ENCODE results near the gene CABP4. TPM values are rescaled to one million over a fixed set of nuclear protein-coding genes. Genes with fewer than 3 reads are reported as not detected.

The CABP4 gene
- total RNA-seq, 1 experiment from 2014 or later, result not detected

DNA sequence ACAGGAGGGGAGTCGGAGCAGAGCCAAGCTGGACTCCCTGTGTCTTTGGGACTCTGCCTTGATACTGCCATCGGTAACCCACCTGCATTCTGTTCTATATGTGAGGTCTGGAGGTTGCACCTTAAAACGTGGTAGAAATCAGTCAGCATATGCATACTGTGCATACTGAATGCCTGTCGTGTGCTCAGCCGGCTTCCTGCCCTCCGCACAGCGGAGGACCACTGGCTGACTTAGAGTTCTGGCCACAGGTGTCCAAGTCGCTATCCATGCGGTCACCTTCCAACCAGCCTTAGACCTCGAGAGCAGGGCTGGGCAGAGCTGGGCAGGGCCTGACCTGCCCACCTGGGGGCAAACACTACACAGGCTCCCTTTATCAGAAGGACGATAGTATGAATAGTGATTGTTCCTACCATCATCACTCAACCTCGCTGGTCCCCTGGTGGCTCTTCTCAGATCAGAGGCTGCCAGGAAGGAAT is 47.4 kb upstream of the CABP4 start (continued):
- TF ChIP-seq RAD21 (IDR thresholded peaks at IDR 0.05; ENCODE audit: low read depth), result no peak
- TF ChIP-seq, protein P1, sequence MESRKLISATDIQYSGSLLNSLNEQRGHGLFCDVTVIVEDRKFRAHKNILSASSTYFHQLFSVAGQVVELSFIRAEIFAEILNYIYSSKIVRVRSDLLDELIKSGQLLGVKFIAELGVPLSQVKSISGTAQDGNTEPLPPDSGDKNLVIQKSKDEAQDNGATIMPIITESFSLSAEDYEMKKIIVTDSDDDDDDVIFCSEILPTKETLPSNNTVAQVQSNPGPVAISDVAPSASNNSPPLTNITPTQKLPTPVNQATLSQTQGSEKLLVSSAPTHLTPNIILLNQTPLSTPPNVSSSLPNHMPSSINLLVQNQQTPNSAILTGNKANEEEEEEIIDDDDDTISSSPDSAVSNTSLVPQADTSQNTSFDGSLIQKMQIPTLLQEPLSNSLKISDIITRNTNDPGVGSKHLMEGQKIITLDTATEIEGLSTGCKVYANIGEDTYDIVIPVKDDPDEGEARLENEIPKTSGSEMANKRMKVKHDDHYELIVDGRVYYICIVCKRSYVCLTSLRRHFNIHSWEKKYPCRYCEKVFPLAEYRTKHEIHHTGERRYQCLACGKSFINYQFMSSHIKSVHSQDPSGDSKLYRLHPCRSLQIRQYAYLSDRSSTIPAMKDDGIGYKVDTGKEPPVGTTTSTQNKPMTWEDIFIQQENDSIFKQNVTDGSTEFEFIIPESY (IDR thresholded peaks at IDR 0.05; ENCODE audit: extremely low read depth, insufficient replicate concordance, low read length), result no peak
- TF ChIP-seq ZFX (IDR thresholded peaks at IDR 0.05), result no peak
- no peak for TF ChIP-seq ZNF274 (IDR thresholded peaks at IDR 0.05; ENCODE audit: low read depth, low read length)
- TF ChIP-seq, protein P2, sequence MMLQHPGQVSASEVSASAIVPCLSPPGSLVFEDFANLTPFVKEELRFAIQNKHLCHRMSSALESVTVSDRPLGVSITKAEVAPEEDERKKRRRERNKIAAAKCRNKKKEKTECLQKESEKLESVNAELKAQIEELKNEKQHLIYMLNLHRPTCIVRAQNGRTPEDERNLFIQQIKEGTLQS (IDR thresholded peaks at IDR 0.05), result no peak

DNA sequence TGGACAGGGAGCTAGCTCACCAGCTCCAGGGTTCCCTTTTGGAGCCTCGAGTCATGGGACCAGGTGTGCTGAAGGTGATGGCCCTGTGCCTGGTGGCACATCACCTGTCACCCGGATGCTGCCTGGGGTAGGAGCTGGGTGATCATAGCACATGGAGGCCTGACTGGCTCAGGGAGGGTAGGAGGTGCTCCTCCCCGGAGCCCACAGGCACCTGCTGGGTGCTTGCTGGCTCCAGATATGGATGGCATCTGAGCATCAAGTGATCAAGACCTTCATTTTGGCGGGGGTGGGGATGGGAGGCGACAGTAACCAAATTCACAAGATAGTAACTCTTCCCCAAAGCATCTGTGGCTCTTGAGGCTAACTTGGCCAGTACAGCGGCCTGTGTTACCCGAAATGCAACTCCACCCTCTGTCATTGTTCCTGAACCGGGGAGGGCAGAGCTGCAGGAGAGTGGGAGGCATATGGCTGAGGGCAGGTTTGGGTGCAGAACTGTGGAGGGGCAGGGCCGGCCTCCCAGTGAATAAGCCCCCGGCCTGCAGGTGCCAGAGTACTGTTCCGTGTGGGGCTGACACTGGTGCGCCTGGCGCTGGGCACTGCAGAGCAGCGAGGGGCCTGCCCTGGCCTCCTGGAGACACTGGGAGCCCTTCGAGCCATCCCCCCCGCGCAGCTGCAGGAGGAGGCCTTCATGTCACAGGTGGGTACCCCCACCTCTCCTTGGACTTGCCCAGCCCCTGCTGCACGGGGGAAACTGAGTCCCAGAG is 46.5 kb upstream of the CABP4 start:
- Histone ChIP-seq H3K27me3 (ENCODE audit: insufficient read depth, low read length) (no peaks in the 10 kb centered on the region), H4K20me1 (ENCODE audit: insufficient read depth) (no peaks in the 10 kb centered on the region), H3K27ac (ENCODE audit: low read depth, low read length) (no peak overlapping the region; the same call in 1 of the 2 replicates), H3K9me3 (ENCODE audit: control insufficient read depth in 1 of 2, insufficient read depth in 1 of 2, low read depth in 1 of 2, low read length in 2 of 2) (no peaks in the 10 kb centered on the region), H3K4me3 (replicated peaks in 1 of 2; ENCODE audit: low read depth in 1 of 2, low read length in 2 of 2) (no peak overlapping the region), H3K4me1 (ENCODE audit: control insufficient read depth in 1 of 2, insufficient read depth in 2 of 2, low read length in 2 of 2) (peaks cover 0 to 6% of the 10 kb centered on the region in 2 experiments; a peak in 2 of 4 replicates), H3K79me2 (ENCODE audit: insufficient read depth, low read length) (no peaks in the 10 kb centered on the region), H3K4me2 (ENCODE audit: low read length) (no peak overlapping the region), H3K36me3 (ENCODE audit: control insufficient read depth in 1 of 2, insufficient read depth in 2 of 2, low read length in 2 of 2) (no peaks in the 10 kb centered on the region), H3K9ac (ENCODE audit: low read length) (no peak overlapping the region), H3K9me2 (ENCODE audit: insufficient read depth) (no peaks in the 10 kb centered on the region), H2AFZ (ENCODE audit: low read depth, low read length, poor library complexity, severe bottlenecking) (no peak overlapping the region)
- BruUV-seq (replicated peaks), result no TSS peak
- ATAC-seq (no peak), DNase-seq (ENCODE audit: low read depth, low spot score) (no peak)
- POLR2A ChIA-PET, result no interaction called here
- intact Hi-C loops (cut with micrococcal nuclease), result no loop called here
- CTCF ChIA-PET, result no interaction called here
- RAD21 ChIA-PET (ENCODE audit: low non-redundant PET in 1 of 2, low total read pairs in 2 of 2, uncharacterized antibody in 2 of 2, unreplicated experiment in 2 of 2), result no interaction called here
- TF ChIP-seq POLR2A (IDR thresholded peaks at IDR 0.05; ENCODE audit: borderline replicate concordance, extremely low read depth, insufficient read depth, insufficient read length) (no peak), CBX3 (IDR thresholded peaks at IDR 0.05; ENCODE audit: low read depth) (no peak), EGR1 (IDR thresholded peaks at IDR 0.05; ENCODE audit: low read depth) (no peak), SRF (IDR thresholded peaks at IDR 0.05; ENCODE audit: low read depth) (no peak), RAD21 (IDR thresholded peaks at IDR 0.05; ENCODE audit: low read depth) (no peak), SIN3A (IDR thresholded peaks at IDR 0.05; ENCODE audit: low read depth) (no peak), SP1 (IDR thresholded peaks at IDR 0.05; ENCODE audit: low read depth) (no peak), JUND (IDR thresholded peaks at IDR 0.05) (no peak), CEBPB (IDR thresholded peaks at IDR 0.05; ENCODE audit: low read depth) (no peak), POLR2AphosphoS5 (IDR thresholded peaks at IDR 0.05; ENCODE audit: low read depth, low read length) (no peak), EZH2 (IDR thresholded peaks at IDR 0.05) (no peak)
- TF ChIP-seq, protein P3, sequence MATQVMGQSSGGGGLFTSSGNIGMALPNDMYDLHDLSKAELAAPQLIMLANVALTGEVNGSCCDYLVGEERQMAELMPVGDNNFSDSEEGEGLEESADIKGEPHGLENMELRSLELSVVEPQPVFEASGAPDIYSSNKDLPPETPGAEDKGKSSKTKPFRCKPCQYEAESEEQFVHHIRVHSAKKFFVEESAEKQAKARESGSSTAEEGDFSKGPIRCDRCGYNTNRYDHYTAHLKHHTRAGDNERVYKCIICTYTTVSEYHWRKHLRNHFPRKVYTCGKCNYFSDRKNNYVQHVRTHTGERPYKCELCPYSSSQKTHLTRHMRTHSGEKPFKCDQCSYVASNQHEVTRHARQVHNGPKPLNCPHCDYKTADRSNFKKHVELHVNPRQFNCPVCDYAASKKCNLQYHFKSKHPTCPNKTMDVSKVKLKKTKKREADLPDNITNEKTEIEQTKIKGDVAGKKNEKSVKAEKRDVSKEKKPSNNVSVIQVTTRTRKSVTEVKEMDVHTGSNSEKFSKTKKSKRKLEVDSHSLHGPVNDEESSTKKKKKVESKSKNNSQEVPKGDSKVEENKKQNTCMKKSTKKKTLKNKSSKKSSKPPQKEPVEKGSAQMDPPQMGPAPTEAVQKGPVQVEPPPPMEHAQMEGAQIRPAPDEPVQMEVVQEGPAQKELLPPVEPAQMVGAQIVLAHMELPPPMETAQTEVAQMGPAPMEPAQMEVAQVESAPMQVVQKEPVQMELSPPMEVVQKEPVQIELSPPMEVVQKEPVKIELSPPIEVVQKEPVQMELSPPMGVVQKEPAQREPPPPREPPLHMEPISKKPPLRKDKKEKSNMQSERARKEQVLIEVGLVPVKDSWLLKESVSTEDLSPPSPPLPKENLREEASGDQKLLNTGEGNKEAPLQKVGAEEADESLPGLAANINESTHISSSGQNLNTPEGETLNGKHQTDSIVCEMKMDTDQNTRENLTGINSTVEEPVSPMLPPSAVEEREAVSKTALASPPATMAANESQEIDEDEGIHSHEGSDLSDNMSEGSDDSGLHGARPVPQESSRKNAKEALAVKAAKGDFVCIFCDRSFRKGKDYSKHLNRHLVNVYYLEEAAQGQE (IDR thresholded peaks at IDR 0.05; ENCODE audit: low read depth), result no peak
- TF ChIP-seq, protein P4, sequence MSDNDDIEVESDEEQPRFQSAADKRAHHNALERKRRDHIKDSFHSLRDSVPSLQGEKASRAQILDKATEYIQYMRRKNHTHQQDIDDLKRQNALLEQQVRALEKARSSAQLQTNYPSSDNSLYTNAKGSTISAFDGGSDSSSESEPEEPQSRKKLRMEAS (IDR thresholded peaks at IDR 0.05), result no peak
- TF ChIP-seq, protein P2 (IDR thresholded peaks at IDR 0.05), result no peak

Measured in HCT116 (cell line).